RWPE1 (cell line): ENCODE data around the gene CFAP65.
A peak's percentile ranks its signal among the peaks of the same experiment; 100 is the strongest.

ENCODE experiments used
- CTCF ChIA-PET: fragments of 350-600 bp; sonication (Branson Sonifier 250); formaldehyde crosslinking; extraction: SDS; loops from one replicate; lab custom pipeline; 2021; lab: Yijun Ruan, JAX
- POLR2A ChIA-PET: fragments of 400-600 bp; formaldehyde crosslinking; extraction: SDS; loops from one replicate; lab custom pipeline; 2020; ENCODE audit warnings: antibody characterized with exemption; ENCODE audit not compliant: low non-redundant PET; lab: Yijun Ruan, JAX
- DNase-seq: peaks from one replicate; pipeline ENCODE4 v3.0.0; 2012; ENCODE audit warnings: low spot score
- H3K27ac ChIP-seq: fragments of 450-650 bp; 2 replicates; pipeline ENCODE4 v1.5.1; 2017
- CTCF ChIP-seq: fragments of 450-650 bp; conservative IDR thresholded peaks from 2 replicates; pipeline ENCODE4 v1.5.1; 2017; ENCODE audit warnings: low read depth, mild to moderate bottlenecking

CFAP65 gene

DNA sequence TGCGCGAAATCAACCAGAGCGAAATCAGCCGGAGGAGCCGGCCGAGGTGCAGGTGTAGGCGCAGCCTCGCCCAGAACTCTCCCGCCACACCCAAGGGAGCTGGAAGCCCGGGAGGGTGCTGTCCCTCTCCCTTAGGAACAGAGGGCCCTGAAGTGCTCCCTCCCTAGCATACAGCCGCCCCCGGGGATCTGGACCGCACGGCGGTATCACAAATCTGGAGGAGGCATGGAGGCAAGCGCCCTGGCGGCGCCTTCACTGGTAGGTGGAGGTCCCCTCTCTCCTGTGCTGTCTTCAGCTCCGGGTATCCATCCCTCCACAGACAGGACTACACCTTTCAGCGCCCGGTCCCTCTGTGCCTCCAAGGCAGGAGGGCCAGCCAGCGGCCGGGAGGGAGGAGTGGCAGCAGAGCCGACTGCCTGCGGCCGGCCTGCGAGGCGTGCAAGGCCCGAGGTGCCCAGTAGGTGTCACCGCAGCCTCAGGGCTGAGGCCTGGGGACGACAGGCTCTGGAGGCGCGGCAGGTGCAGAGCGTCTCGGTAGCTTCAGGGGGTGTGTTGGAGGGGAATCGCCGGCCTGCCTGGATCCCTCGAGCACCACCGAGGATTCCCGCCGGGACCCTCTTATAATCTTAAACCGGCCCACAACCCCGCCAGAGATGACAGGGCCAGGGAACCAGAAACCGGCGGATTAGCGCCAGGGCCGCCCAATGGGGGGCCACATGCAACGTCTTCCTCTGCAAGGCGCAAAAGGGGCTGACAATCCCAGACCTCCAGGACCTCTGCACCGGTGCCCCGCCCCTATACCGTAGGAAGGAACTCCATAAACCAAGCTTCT, 16.6 kb upstream of the CFAP65 start:
- ChIA-PET POLR2A (no interaction called here), CTCF (interaction anchor here (0.5 to 4.5 kb wide), 30 partner anchors 8 to 414 kb away, joined by 3 to 32 read pairs (median 4); partner anchors contain the start of gene NHEJ1)
- DNase-seq = peak; percentile 59
- H3K27ac ChIP-seq = no peak overlapping the region
- peak; percentile 89 for TF ChIP-seq CTCF

DNA sequence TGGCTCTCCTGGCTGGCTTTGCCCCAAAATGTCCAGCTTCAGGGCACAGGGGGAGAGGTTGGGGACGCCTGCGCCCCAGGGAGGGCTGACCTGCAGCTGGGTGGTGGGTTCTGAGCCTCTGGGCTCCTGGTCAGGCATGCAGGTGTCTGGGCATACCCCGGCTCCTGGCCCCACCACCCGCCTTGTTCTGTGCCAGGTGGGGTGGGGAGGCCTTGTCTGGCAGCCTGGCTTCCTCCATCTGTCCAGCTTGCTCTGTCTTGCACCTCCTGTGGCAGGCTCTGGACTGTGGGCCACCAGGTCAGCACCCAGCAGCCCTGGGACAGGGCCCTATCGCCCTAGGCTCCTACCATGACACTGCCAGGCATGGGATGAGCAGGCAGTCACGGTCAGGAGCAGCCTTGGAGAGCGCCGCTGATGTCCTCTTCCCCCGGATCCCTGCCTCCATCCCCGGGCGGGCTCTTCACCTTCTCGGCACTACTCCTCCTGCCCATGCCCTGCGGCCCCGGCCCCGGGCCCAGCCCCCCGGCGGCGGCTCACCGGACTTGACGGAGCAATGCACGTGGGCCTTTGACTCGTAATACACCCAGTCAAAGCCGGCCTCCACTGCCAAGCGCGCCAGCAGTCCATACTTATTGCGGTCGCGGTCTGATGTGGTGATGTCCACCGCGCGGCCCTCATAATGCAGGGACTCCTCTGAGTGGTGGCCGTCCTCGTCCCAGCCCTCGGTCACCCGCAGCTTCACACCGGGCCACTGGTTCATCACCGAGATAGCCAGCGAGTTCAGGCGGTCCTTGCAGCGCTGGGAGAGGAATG, 15.8 kb upstream of the CFAP65 start:
- ChIA-PET CTCF (interaction anchor here (0.5 to 4.5 kb wide), 18 partner anchors 9 to 414 kb away, joined by 3 to 32 read pairs (median 4); partner anchors contain the start of gene NHEJ1), POLR2A (no interaction called here)
- H3K27ac ChIP-seq = no peak overlapping the region
- TF ChIP-seq CTCF = no peak
- DNase-seq = no peak

DNA sequence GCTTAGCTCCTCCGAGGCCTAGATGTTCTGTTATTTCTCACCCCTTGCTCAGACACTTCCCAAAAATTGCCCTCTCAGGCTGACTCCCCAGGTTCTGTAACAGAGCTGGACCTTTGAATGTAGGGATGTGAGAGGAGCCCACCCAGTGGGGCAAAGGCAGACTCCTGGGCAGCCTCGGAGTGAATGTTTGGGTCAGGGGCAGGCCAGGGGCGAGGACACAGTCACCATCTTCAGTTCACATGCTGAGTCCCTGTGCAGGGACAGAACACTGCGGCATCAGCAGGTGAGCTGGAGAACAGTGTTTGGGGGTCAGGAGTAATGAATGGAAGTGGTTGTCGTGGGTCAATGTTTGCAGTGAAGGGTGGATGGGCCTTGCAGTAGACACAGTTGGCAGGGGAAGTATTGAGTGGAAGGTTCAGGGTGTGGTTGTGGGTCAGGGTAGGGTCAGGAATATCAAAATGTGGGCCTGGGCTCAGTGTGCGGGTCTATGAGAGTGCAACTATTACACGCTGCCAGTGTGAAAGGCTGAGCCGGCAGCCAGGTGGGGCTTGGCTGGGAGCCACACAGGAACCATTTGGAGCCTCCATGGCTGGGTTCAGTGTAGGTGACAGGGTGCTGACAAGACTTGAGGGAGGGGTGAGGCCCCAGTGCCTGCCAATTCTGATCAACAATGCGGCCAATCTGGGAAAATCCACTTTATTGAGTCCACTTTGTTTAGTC, 15.0 kb upstream of the CFAP65 start:
- ChIA-PET POLR2A (no interaction called here), CTCF (interaction anchor here (0.9 to 4.5 kb wide), 3 partner anchors 63 to 99 kb away, joined by 3 to 32 read pairs (median 3); no protein-coding TSS in a partner anchor)
- TF ChIP-seq CTCF = no peak
- no peak overlapping the region for H3K27ac ChIP-seq
- DNase-seq = no peak

DNA sequence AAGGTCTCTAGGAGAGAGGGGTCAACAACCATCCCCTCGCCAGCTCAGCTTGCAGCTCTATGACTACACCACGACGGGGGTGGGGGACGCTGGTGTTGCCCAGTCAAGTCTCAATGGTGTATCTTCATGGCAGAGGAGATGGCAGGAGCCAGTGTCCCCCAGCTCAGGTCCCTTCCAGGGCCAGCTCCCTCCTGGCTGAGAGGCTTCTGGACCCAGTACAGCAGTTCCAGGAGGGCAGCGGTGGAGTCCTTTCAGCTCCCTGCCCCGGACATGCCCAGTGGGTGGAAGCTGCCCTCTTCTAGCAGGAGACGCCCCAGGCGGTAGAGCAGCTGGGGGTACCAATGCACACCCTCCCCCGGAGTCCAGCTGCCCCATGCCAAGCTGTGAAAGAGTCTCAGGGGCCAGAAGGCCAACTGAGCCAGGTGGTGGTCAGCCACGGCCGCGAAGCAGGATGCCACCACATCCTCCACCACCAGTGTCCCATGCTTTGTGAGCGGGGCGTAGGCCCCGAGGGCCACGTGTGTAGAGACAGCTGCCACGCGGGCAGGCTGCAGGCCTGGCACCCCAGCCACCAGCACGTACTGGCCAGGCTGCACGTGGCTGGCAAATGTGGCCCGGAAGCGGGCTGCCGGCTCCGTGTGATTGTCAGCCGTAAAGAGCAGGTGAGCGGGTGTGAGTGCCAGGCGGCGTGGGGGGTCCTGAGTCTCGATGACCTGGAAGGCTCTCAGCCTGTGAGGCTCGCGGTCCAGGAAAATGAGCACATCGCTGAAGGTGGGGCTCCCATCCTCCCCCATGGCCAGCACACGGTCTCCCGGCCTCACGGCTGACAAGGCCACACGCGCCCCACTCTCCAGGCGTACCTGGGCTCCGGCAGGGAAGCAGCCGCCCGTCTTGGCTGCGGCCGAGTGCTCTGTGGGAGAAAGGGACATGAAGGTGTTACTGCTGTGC, 13.9 kb upstream of the CFAP65 start:
- POLR2A ChIA-PET = no interaction called here

DNA sequence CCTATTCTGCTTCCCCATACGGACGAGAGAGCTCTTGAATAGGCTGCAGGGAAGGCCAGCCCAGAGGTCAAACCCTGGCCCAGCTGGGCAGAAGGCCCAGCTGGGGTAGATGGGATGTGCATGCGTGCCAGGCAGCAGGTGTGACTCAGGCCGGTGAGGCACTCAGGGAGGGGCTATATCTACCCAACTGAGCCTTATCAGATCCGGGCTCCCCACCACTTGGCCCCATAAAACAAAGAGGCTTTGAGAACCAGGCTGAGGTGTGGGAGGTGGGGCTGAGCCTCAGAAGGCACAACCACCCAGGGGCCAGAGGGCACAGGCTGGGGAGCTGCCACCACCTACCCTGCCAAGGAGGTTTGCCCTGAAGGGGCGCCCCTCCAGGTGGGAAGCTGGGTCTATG, 8.0 kb upstream of the CFAP65 start:
- no peak for TF ChIP-seq CTCF
- ChIA-PET CTCF (interaction anchor here (0.7 to 1.5 kb wide), 2 partner anchors 19 to 364 kb away, joined by 3 to 4 read pairs; no protein-coding TSS in a partner anchor), POLR2A (no interaction called here)
- no peak overlapping the region for H3K27ac ChIP-seq
- no peak for DNase-seq

More for the DNA sequence above, 13.9 kb upstream of the CFAP65 start:
- no peak overlapping the region for H3K27ac ChIP-seq
- TF ChIP-seq CTCF = no peak
- no peak for DNase-seq
- CTCF ChIA-PET = interaction anchor here (0.6 to 1.1 kb wide), 5 partner anchors 13 to 455 kb away, joined by 3 to 5 read pairs (median 4); no protein-coding TSS in a partner anchor
